BLaER1 treated with 17β-estradiol and CSF1 and Interleukin-3, amounts not matched to agents 10 nM and 100 nM (cell line): ENCODE results near the gene GRM8.

Experiments used
- H3K27ac ChIP-seq, 11 experiments: shearing (Covaris generic); formaldehyde crosslinking; 2 replicates each; pipeline ENCODE4 v1.8.1; 2022
- H3K27me3 ChIP-seq, 11 experiments: shearing (Covaris generic); formaldehyde crosslinking; 2 replicates each; pipeline ENCODE4 v1.8.1; 2022
- H3K36me3 ChIP-seq, 11 experiments: shearing (Covaris generic); formaldehyde crosslinking; 2 replicates each; pipeline ENCODE4 v1.8.1; 2022
- H3K4me1 ChIP-seq, 10 experiments: shearing (Covaris generic); formaldehyde crosslinking; 2 replicates each; pipeline ENCODE4 v1.8.1; 2022
- H3K4me2 ChIP-seq, 11 experiments: shearing (Covaris generic); formaldehyde crosslinking; 2 replicates each; pipeline ENCODE4 v1.8.1; 2022
- H3K4me3 ChIP-seq, 10 experiments: shearing (Covaris generic); formaldehyde crosslinking; 2 replicates each; pipeline ENCODE4 v1.8.1; 2022
- H3K9ac ChIP-seq, 11 experiments: shearing (Covaris generic); formaldehyde crosslinking; 2 replicates each; pipeline ENCODE4 v1.8.1; 2022
- H3K9me3 ChIP-seq, 11 experiments: shearing (Covaris generic); formaldehyde crosslinking; replicated peaks in 1 of 11; 2 replicates each; pipeline ENCODE4 v1.8.1; 2022
- H4K20me1 ChIP-seq, 11 experiments: shearing (Covaris generic); formaldehyde crosslinking; 2 replicates each; pipeline ENCODE4 v1.8.1; 2022
- Cebpa-rat ChIP-seq, 11 experiments: shearing (Covaris generic); IDR thresholded peaks; 2 replicates each; pipeline ENCODE4 v1.8.1; 2022

GRM8 gene

GRCh38 chr7:126820925-126821324 is 431.8 kb downstream of the GRM8 start:
- H3K27ac ChIP-seq: no peak overlapping the region
- no peaks in the 10 kb centered on the region for H3K4me1 ChIP-seq
- no peaks in the 10 kb centered on the region for H3K27me3 ChIP-seq
- H4K20me1 ChIP-seq: no peaks in the 10 kb centered on the region
- no peak overlapping the region for H3K4me2 ChIP-seq
- H3K9ac ChIP-seq: no peak overlapping the region
- H3K36me3 ChIP-seq: no peaks in the 10 kb centered on the region
- no peak overlapping the region for H3K4me3 ChIP-seq
- TF ChIP-seq Cebpa-rat (IDR thresholded peaks at IDR 0.05): no peak
- H3K9me3 ChIP-seq: no peaks in the 10 kb centered on the region

- Histone ChIP-seq H3K27me3 (no peaks in the 10 kb centered on the region), H3K9me3 (no peaks in the 10 kb centered on the region), H3K4me1 (no peaks in the 10 kb centered on the region), H3K4me2 (no peak overlapping the region), H3K4me3 (no peak overlapping the region), H3K27ac (no peak overlapping the region), H3K9ac (no peak overlapping the region), H4K20me1 (no peaks in the 10 kb centered on the region), H3K36me3 (no peaks in the 10 kb centered on the region)
- no peak for TF ChIP-seq Cebpa-rat (IDR thresholded peaks at IDR 0.05)
Observed at GRCh38 chr7:126819197-126819484, 433.6 kb downstream of the GRM8 start.

- no peak for TF ChIP-seq Cebpa-rat (IDR thresholded peaks at IDR 0.05)
- Histone ChIP-seq H3K4me2 (no peak overlapping the region), H3K36me3 (no peaks in the 10 kb centered on the region), H3K9ac (no peak overlapping the region), H3K27ac (no peak overlapping the region), H4K20me1 (no peaks in the 10 kb centered on the region), H3K27me3 (no peaks in the 10 kb centered on the region), H3K4me1 (no peaks in the 10 kb centered on the region), H3K9me3 (no peaks in the 10 kb centered on the region), H3K4me3 (no peak overlapping the region)
Observed at GRCh38 chr7:126818393-126819196, 434.1 kb downstream of the GRM8 start.

- H4K20me1 ChIP-seq: no peaks in the 10 kb centered on the region
- no peak overlapping the region for H3K4me3 ChIP-seq
- no peak overlapping the region for H3K9ac ChIP-seq
- TF ChIP-seq Cebpa-rat (IDR thresholded peaks at IDR 0.05): no peak
- no peaks in the 10 kb centered on the region for H3K27me3 ChIP-seq
- peaks cover 0 to 9% (median 7%) of the 10 kb centered on the region in 11 experiments; a peak in 13 of 22 replicates for H3K9me3 ChIP-seq
- H3K27ac ChIP-seq: no peak overlapping the region
- no peaks in the 10 kb centered on the region for H3K4me1 ChIP-seq
- no peaks in the 10 kb centered on the region for H3K36me3 ChIP-seq
- no peak overlapping the region for H3K4me2 ChIP-seq
Observed at GRCh38 chr7:126809188-126809587, 443.6 kb downstream of the GRM8 start.

GRCh38 chr7:126806614-126807013 is 446.1 kb downstream of the GRM8 start:
- no peaks in the 10 kb centered on the region for H4K20me1 ChIP-seq
- no peak overlapping the region for H3K27ac ChIP-seq
- H3K4me2 ChIP-seq: no peak overlapping the region
- H3K36me3 ChIP-seq: no peaks in the 10 kb centered on the region
- no peak for TF ChIP-seq Cebpa-rat (IDR thresholded peaks at IDR 0.05)
- H3K9ac ChIP-seq: no peak overlapping the region
- no peaks in the 10 kb centered on the region for H3K4me1 ChIP-seq
- H3K4me3 ChIP-seq: no peak overlapping the region
- H3K9me3 ChIP-seq: peaks cover 0 to 9% (median 7%) of the 10 kb centered on the region in 11 experiments; a peak in 13 of 22 replicates
- H3K27me3 ChIP-seq: no peaks in the 10 kb centered on the region

- Histone ChIP-seq H3K4me2 (no peak overlapping the region), H3K27ac (no peak overlapping the region), H4K20me1 (no peaks in the 10 kb centered on the region), H3K4me1 (no peaks in the 10 kb centered on the region), H3K9ac (no peak overlapping the region), H3K4me3 (no peak overlapping the region), H3K9me3 (peaks cover 0 to 9% (median 5%) of the 10 kb centered on the region in 11 experiments; a peak in 12 of 22 replicates), H3K36me3 (no peaks in the 10 kb centered on the region), H3K27me3 (no peaks in the 10 kb centered on the region)
- TF ChIP-seq Cebpa-rat (IDR thresholded peaks at IDR 0.05): no peak
Observed at GRCh38 chr7:126805351-126805750, 447.4 kb downstream of the GRM8 start.

- no peak overlapping the region for H3K4me3 ChIP-seq
- no peak overlapping the region for H3K4me2 ChIP-seq
- H3K36me3 ChIP-seq: no peaks in the 10 kb centered on the region
- no peaks in the 10 kb centered on the region for H3K4me1 ChIP-seq
- no peak for TF ChIP-seq Cebpa-rat (IDR thresholded peaks at IDR 0.05)
- H3K27ac ChIP-seq: no peak overlapping the region
- H3K9me3 ChIP-seq: peaks cover 0 to 9% (median 5%) of the 10 kb centered on the region in 11 experiments; a peak in 12 of 22 replicates
- H4K20me1 ChIP-seq: no peaks in the 10 kb centered on the region
- H3K27me3 ChIP-seq: no peaks in the 10 kb centered on the region
- H3K9ac ChIP-seq: no peak overlapping the region
Observed at GRCh38 chr7:126804604-126805003, 448.1 kb downstream of the GRM8 start.

- Histone ChIP-seq H3K9ac (no peak overlapping the region), H3K36me3 (no peaks in the 10 kb centered on the region), H4K20me1 (no peaks in the 10 kb centered on the region), H3K9me3 (peaks cover 0 to 9% (median 5%) of the 10 kb centered on the region in 11 experiments; a peak in 12 of 22 replicates), H3K4me3 (no peak overlapping the region), H3K4me1 (no peaks in the 10 kb centered on the region), H3K27ac (no peak overlapping the region), H3K4me2 (no peak overlapping the region), H3K27me3 (no peaks in the 10 kb centered on the region)
- TF ChIP-seq Cebpa-rat (IDR thresholded peaks at IDR 0.05): no peak
Observed at GRCh38 chr7:126803990-126804389, 448.8 kb downstream of the GRM8 start.

GRCh38 chr7:126803060-126803665 is 449.6 kb downstream of the GRM8 start:
- Histone ChIP-seq H3K4me1 (no peaks in the 10 kb centered on the region), H3K36me3 (no peaks in the 10 kb centered on the region), H3K4me2 (no peak overlapping the region), H3K4me3 (no peak overlapping the region), H3K9ac (no peak overlapping the region), H3K9me3 (peaks cover 0 to 9% (median 5%) of the 10 kb centered on the region in 11 experiments; a peak in 12 of 22 replicates), H3K27ac (no peak overlapping the region), H3K27me3 (no peaks in the 10 kb centered on the region), H4K20me1 (no peaks in the 10 kb centered on the region)
- no peak for TF ChIP-seq Cebpa-rat (IDR thresholded peaks at IDR 0.05)

- no peak for TF ChIP-seq Cebpa-rat (IDR thresholded peaks at IDR 0.05)
- H3K9me3 ChIP-seq: peaks cover 0 to 8% (median 4%) of the 10 kb centered on the region in 11 experiments; a peak in 12 of 22 replicates
- H3K4me1 ChIP-seq: no peaks in the 10 kb centered on the region
- H4K20me1 ChIP-seq: no peaks in the 10 kb centered on the region
- no peak overlapping the region for H3K9ac ChIP-seq
- no peak overlapping the region for H3K27ac ChIP-seq
- no peak overlapping the region for H3K4me3 ChIP-seq
- H3K4me2 ChIP-seq: no peak overlapping the region
- H3K36me3 ChIP-seq: no peaks in the 10 kb centered on the region
- no peaks in the 10 kb centered on the region for H3K27me3 ChIP-seq
Observed at GRCh38 chr7:126801733-126802132, 451.0 kb downstream of the GRM8 start.
